SU-DHL-6 (cell line): ENCODE measurements around the gene SUCLG2.

Experiments
- CTCF ChIP-seq: fragments of 200-600 bp; sonication (generic); IDR thresholded peaks from one replicate; pipeline ENCODE4 v1.5.1; 2017; ENCODE audit warnings: antibody characterized with exemption, mild to moderate bottlenecking, low read length, moderate library complexity; ENCODE audit not compliant: insufficient read depth, poor library complexity, severe bottlenecking
- EZH2phosphoT487 ChIP-seq: fragments of 200-600 bp; sonication (generic), shearing (Covaris generic); conservative IDR thresholded peaks from 2 replicates; pipeline ENCODE4 v1.6.1; 2018; ENCODE audit warnings: mild to moderate bottlenecking, antibody characterized with exemption, low read length, moderate library complexity, mixed read lengths

- TF ChIP-seq CTCF (no peak), EZH2phosphoT487 (no peak)
Measured at GRCh38 chr3:67380118-67380517, 274.3 kb downstream of the SUCLG2 start.
